ENCODE measurements around the gene ACOXL. TPM values are rescaled to one million over a fixed set of nuclear protein-coding genes. Genes with fewer than 3 reads are reported as not detected.

The ACOXL gene
- total and polyA plus RNA-seq, 2 donors (not counting 3 experiments of a cell fraction or from before 2014, with no cell fraction given), result not detected

DNA sequence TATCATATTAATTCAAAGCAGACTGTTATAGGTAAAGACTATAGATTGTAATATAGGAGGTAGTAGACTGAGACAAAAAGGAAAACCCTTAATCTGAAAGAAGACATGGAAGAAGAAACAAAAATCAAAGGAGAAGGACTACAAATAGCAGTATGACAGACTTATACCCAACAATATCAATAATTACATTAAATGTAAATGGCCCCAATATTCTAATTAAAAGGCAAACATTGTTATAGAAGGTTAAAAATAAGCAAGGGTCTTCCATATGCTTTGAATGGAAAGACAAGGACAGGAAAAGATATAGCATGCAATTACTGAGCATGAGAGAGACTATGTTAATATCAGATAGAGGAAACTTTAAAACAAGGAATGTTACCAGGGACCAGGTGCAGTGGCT lies 278.8 kb downstream of the ACOXL start:
- no peaks in the 10 kb centered on the region for H3K4me1 ChIP-seq (ENCODE audit: control insufficient read depth, extremely low read depth, insufficient read depth, low read length)
- FAIRE-seq, result no peak
- no peaks in the 10 kb centered on the region for H3K36me3 ChIP-seq (ENCODE audit: control insufficient read depth in 2 of 2, extremely low read depth in 1 of 2, insufficient read depth in 2 of 2, low read length in 2 of 2)
- no peaks in the 10 kb centered on the region for H3K9me3 ChIP-seq (replicated peaks; ENCODE audit: control insufficient read depth, insufficient read depth, low read length)
- BruUV-seq (replicated peaks), result no TSS peak
- no peaks in the 10 kb centered on the region for H3K79me2 ChIP-seq (ENCODE audit: control insufficient read depth, insufficient read depth, low read length)
- H2AFZ ChIP-seq (ENCODE audit: low read depth, low read length), result no peak overlapping the region
- no peak for DNase-seq (ENCODE audit: low read depth, low spot score)
- dilution Hi-C loops (cut with MboI; ENCODE audit: extremely low pct_ligation_motif_present, low sequenced_read_pairs), result no loop called here
- H3K27ac ChIP-seq (ENCODE audit: insufficient read depth, low read depth, low read length), result no peak overlapping the region
- POLR2A ChIA-PET, result no interaction called here
- H3K9me1 ChIP-seq (replicated peaks; ENCODE audit: control insufficient read depth, extremely low read depth, insufficient read depth, low read length), result no peaks in the 10 kb centered on the region
- H3K27me3 ChIP-seq (ENCODE audit: control insufficient read depth in 2 of 2, insufficient read depth in 2 of 2, low read length in 2 of 2), result peaks cover 10 to 41% of the 10 kb centered on the region in 2 experiments
- H4K20me1 ChIP-seq (replicated peaks; ENCODE audit: control insufficient read depth, extremely low read depth, insufficient read depth, low read length), result no peaks in the 10 kb centered on the region
- TF ChIP-seq GATA2 (IDR thresholded peaks at IDR 0.05; ENCODE audit: insufficient read depth, insufficient read length, low read depth, low read length), result no peak
- no peak for TF ChIP-seq FOS (IDR thresholded peaks at IDR 0.05; ENCODE audit: borderline replicate concordance, insufficient read depth, low read length)
- TF ChIP-seq MYC (IDR thresholded peaks at IDR 0.05; ENCODE audit: low read depth, low read length), result no peak
- no peak for TF ChIP-seq POLR2AphosphoS5 (IDR thresholded peaks at IDR 0.05; ENCODE audit: insufficient read depth, low read depth, low read length)
- no peak for TF ChIP-seq CTCF (IDR thresholded peaks at IDR 0.05; ENCODE audit: extremely low read depth in 1 of 2, insufficient read depth in 1 of 2, low read depth in 1 of 2, low read length in 2 of 2)
- TF ChIP-seq MAX (IDR thresholded peaks at IDR 0.05; ENCODE audit: insufficient read depth, insufficient read length), result no peak
- TF ChIP-seq JUN (IDR thresholded peaks at IDR 0.05; ENCODE audit: borderline replicate concordance, insufficient read depth, insufficient read length, low read depth), result no peak
- TF ChIP-seq EZH2 (IDR thresholded peaks at IDR 0.05; ENCODE audit: borderline replicate concordance, low read depth, low read length, severe bottlenecking), result no peak
- no peak for TF ChIP-seq POLR2A (IDR thresholded peaks at IDR 0.05; ENCODE audit: low read depth, low read length)
- CTCF ChIA-PET, result no interaction called here
- intact Hi-C loops (cut with micrococcal nuclease), result no loop called here
- no peak overlapping the region for H3K4me2 ChIP-seq (ENCODE audit: insufficient read depth, low read length)
- H3K9ac ChIP-seq (replicated peaks; ENCODE audit: extremely low read depth, insufficient read depth, low read length), result no peak overlapping the region
- no peak overlapping the region for H3K4me3 ChIP-seq (replicated peaks in 1 of 3; ENCODE audit: insufficient read depth in 1 of 3, low read depth in 1 of 3, low read length in 3 of 3)
